Measurements from ENCODE around the gene CAMTA1. TPM values are rescaled to one million over a fixed set of nuclear protein-coding genes. Genes with fewer than 3 reads are reported as not detected.

The CAMTA1 gene
- total and polyA plus RNA-seq, 4 donors = 48.1 to 140 (median 52.3) TPM

- no peak for ATAC-seq (ENCODE audit: insufficient read depth, low FRiP score)
- H3K9ac ChIP-seq (ENCODE audit: insufficient read depth in 1 of 2, low read length in 2 of 2) = no peak overlapping the region
- no peak for TF ChIP-seq CTCF (IDR thresholded peaks at IDR 0.05; ENCODE audit: control extremely low read depth, extremely low read depth)
- H3K27ac ChIP-seq (ENCODE audit: low read depth in 1 of 2, low read length in 1 of 2) = no peak overlapping the region
- H3K27me3 ChIP-seq (ENCODE audit: control insufficient read depth in 3 of 3, insufficient read depth in 3 of 3, low read length in 2 of 3) = no peaks in the 10 kb centered on the region
- peaks cover 0 to 7% (median 2%) of the 10 kb centered on the region in 4 donors for H3K36me3 ChIP-seq (ENCODE audit: control insufficient read depth in 4 of 4, insufficient read depth in 4 of 4, low read length in 4 of 4)
- H3K4me3 ChIP-seq = no peak overlapping the region
- WGBS, 2 donors = 89 to 93% methylated on average over 5 of the region's 5 CpGs
- peaks cover 0 to 16% (median 0%) of the 10 kb centered on the region in 5 donors for H3K4me1 ChIP-seq (ENCODE audit: control insufficient read depth in 5 of 5, insufficient read depth in 5 of 5, low read length in 5 of 5)
- H3K9me3 ChIP-seq (ENCODE audit: control insufficient read depth in 4 of 4, insufficient read depth in 3 of 4, low read length in 3 of 4) = no peaks in the 10 kb centered on the region
- DNase-seq = no peak
Observed at GRCh38 chr1:7747605-7748004, 962.4 kb downstream of the CAMTA1 start.

- DNase-seq = no peak
- Histone ChIP-seq H3K9ac (ENCODE audit: insufficient read depth in 1 of 2, low read length in 2 of 2) (no peak overlapping the region), H3K27ac (ENCODE audit: low read depth in 1 of 2, low read length in 1 of 2) (no peak overlapping the region), H3K9me3 (ENCODE audit: control insufficient read depth in 4 of 4, insufficient read depth in 3 of 4, low read length in 3 of 4) (no peaks in the 10 kb centered on the region), H3K27me3 (ENCODE audit: control insufficient read depth in 3 of 3, insufficient read depth in 3 of 3, low read length in 2 of 3) (no peaks in the 10 kb centered on the region), H3K4me1 (ENCODE audit: control insufficient read depth in 5 of 5, insufficient read depth in 5 of 5, low read length in 5 of 5) (peaks cover 0 to 21% (median 0%) of the 10 kb centered on the region in 5 donors), H3K4me3 (no peak overlapping the region), H3K36me3 (ENCODE audit: control insufficient read depth in 4 of 4, insufficient read depth in 4 of 4, low read length in 4 of 4) (peaks cover 0 to 7% (median 2%) of the 10 kb centered on the region in 4 donors)
- WGBS, 2 donors = 43 to 58% methylated on average over 5 of the region's 5 CpGs
- no peak for TF ChIP-seq CTCF (IDR thresholded peaks at IDR 0.05; ENCODE audit: control extremely low read depth, extremely low read depth)
- ATAC-seq (ENCODE audit: insufficient read depth, low FRiP score) = no peak
Observed at GRCh38 chr1:7749126-7749525, 963.9 kb downstream of the CAMTA1 start.

GRCh38 chr1:7751174-7751573, 965.9 kb downstream of the CAMTA1 start:
- Histone ChIP-seq H3K9ac (ENCODE audit: insufficient read depth in 1 of 2, low read length in 2 of 2) (no peak overlapping the region), H3K36me3 (ENCODE audit: control insufficient read depth in 4 of 4, insufficient read depth in 4 of 4, low read length in 4 of 4) (peaks cover 0 to 9% (median 0%) of the 10 kb centered on the region in 4 donors), H3K27me3 (ENCODE audit: control insufficient read depth in 3 of 3, insufficient read depth in 3 of 3, low read length in 2 of 3) (no peaks in the 10 kb centered on the region), H3K9me3 (ENCODE audit: control insufficient read depth in 4 of 4, insufficient read depth in 3 of 4, low read length in 3 of 4) (no peaks in the 10 kb centered on the region), H3K27ac (ENCODE audit: low read depth in 1 of 2, low read length in 1 of 2) (no peak overlapping the region), H3K4me1 (ENCODE audit: control insufficient read depth in 5 of 5, insufficient read depth in 5 of 5, low read length in 5 of 5) (peaks cover 0 to 21% (median 0%) of the 10 kb centered on the region in 5 donors), H3K4me3 (no peak overlapping the region)
- TF ChIP-seq CTCF (IDR thresholded peaks at IDR 0.05; ENCODE audit: control extremely low read depth, extremely low read depth) = no peak
- DNase-seq (no peak), ATAC-seq (ENCODE audit: insufficient read depth, low FRiP score) (no peak)
- WGBS, 2 donors = 90 to 93% methylated on average over 11 of the region's 11 CpGs

All from lung (tissue), 12 donors.